Small intestine (tissue), 7 donors: ENCODE data around the gene HBG1. TPM values are rescaled to one million over a fixed set of nuclear protein-coding genes. Genes with fewer than 3 reads are reported as not detected.

ENCODE experiments used
- DNase-seq, 2 donors: peaks; one replicate each; pipeline versions ENCODE4 v3.0.0 to v3.0.0-alpha.2; 2013
- FAIRE-seq: peaks from 2 replicates; lab custom pipeline; 2012; peaks lifted over from hg19 to GRCh38; lab: Jason Lieb, UNC
- H3K27ac ChIP-seq, 3 donors: one replicate each; pipeline ENCODE4 v1.5.1; 2013; ENCODE audit warnings: low read length in 2 of 3, mild to moderate bottlenecking in 2 of 3, control low read depth in 1 of 3, inconsistent platforms in 1 of 3, low read depth in 1 of 3, moderate library complexity in 1 of 3
- H3K27me3 ChIP-seq, 3 donors: one replicate each; pipeline ENCODE4 v1.6.1; 2013; ENCODE audit warnings: low read length in 3 of 3, inconsistent platforms in 1 of 3; ENCODE audit not compliant: control insufficient read depth in 3 of 3, insufficient read depth in 3 of 3
- H3K36me3 ChIP-seq, 3 donors: one replicate each; pipeline ENCODE4 v1.6.1; 2013; ENCODE audit warnings: low read length in 3 of 3, inconsistent platforms in 1 of 3, low read depth in 1 of 3, mild to moderate bottlenecking in 1 of 3, moderate library complexity in 1 of 3; ENCODE audit not compliant: control insufficient read depth in 3 of 3, insufficient read depth in 2 of 3
- H3K4me1 ChIP-seq, 3 donors: one replicate each; pipeline ENCODE4 v1.6.1; 2013; ENCODE audit warnings: low read length in 2 of 3, inconsistent platforms in 1 of 3, low read depth in 1 of 3, mild to moderate bottlenecking in 1 of 3, moderate library complexity in 1 of 3; ENCODE audit not compliant: control insufficient read depth in 3 of 3, insufficient read depth in 2 of 3
- H3K4me3 ChIP-seq, 3 donors: one replicate each; pipeline ENCODE4 v1.5.1; 2013; ENCODE audit warnings: low read length in 3 of 3, control low read depth in 1 of 3, inconsistent platforms in 1 of 3, low read depth in 1 of 3, mild to moderate bottlenecking in 1 of 3, moderate library complexity in 1 of 3
- H3K9me3 ChIP-seq, 2 donors: one replicate each; pipeline ENCODE4 v1.6.1; 2013; ENCODE audit warnings: low read depth in 1 of 2, low read length in 1 of 2; ENCODE audit not compliant: control insufficient read depth in 2 of 2, insufficient read depth in 1 of 2
- WGBS, 3 donors: extraction: QIAGEN DNeasy Blood & Tissue Kit; methylation state at CpG; one replicate each; pipeline ENCODE4 v1.1.7; 2013; 5-methylcytosine and 5-hydroxymethylcytosine counted together
- polyA plus RNA-seq, 4 donors: library from polyadenylated mRNA; stranded (reverse) in 3 of 4; unstranded in 1 of 4; fragments of 200-250 nt in 3 of 4; fragments of 120-200 nt in 1 of 4; gene quantifications; one replicate each; pipeline versions ENCODE4 v1.2.1 to v1.2.3, GENCODE V29; 2013
- donor health status: healthy with polysubstance abuse.
- donor health status: control.
- donor health status: control.
- donor health status: Bipolar disorder and iron deficiency.
- donor health status: healthy.

HBG1 gene
- polyA plus RNA-seq, 4 donors, result 2.5 TPM; not detected in 3

DNA sequence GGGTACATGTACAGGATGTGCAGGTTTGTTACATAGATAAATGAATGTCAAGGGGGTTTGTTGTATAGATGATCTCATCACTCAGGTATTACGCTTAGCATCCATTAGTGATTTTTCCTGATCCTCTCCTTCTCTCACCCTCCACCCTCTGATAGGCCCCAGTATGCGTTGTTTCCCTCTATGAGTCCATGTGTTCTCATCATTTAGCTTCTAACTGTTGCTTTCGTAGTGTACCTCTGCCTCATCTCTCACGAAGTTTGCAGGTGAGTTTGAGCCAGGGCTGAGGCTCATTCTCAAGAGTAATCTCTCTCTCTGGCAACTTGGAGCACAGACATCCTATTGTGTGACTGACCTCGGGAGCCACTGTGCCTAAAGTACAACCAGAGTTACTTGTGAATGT lies 24.7 kb upstream of the HBG1 start:
- H3K36me3 ChIP-seq, result no peaks in the 10 kb centered on the region
- no peak overlapping the region for H3K27ac ChIP-seq
- no peaks in the 10 kb centered on the region for H3K27me3 ChIP-seq
- H3K4me1 ChIP-seq, result no peaks in the 10 kb centered on the region
- WGBS, 3 donors, result 63 to 69% (median 69%) methylated on average over 5 of the region's 5 CpGs
- H3K9me3 ChIP-seq, result no peaks in the 10 kb centered on the region
- no peak for DNase-seq
- H3K4me3 ChIP-seq, result no peak overlapping the region
- FAIRE-seq, result no peak

DNA sequence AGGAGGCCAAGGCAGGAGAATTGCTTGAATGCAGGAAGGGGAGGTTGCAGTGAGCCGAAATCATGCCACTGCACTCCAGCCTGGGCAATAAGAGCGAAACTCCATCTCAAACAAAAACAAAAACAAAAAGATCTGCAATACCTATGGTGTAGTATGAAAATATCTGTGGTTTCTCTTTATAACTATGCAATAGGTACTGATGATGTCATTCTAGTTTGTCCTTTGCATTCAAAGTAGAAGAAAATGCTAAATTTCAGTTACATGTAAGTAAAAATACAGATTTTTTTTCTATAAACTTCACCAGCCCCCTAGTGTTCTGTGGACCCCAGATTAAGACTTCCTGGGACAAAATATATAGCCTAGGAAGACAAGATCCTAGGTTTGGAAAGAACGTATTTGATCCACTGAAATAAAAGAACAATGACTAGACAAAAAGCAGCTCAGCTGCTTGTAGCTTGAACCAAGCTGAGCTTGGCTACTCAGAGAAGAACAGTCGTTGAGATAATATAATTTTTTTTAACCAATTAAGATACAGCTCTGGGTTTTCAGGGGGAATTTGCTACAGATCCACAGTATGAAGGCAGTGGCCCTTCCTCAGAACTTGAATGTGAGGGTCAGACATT lies 22.8 kb upstream of the HBG1 start:
- Histone ChIP-seq H3K27ac (no peak overlapping the region), H3K9me3 (no peaks in the 10 kb centered on the region), H3K36me3 (no peaks in the 10 kb centered on the region), H3K4me3 (no peak overlapping the region), H3K27me3 (no peaks in the 10 kb centered on the region), H3K4me1 (no peaks in the 10 kb centered on the region)
- no peak for FAIRE-seq
- DNase-seq, result no peak
- WGBS, 3 donors, result 61 to 73% (median 66%) methylated on average over 4 of the region's 4 CpGs

DNA sequence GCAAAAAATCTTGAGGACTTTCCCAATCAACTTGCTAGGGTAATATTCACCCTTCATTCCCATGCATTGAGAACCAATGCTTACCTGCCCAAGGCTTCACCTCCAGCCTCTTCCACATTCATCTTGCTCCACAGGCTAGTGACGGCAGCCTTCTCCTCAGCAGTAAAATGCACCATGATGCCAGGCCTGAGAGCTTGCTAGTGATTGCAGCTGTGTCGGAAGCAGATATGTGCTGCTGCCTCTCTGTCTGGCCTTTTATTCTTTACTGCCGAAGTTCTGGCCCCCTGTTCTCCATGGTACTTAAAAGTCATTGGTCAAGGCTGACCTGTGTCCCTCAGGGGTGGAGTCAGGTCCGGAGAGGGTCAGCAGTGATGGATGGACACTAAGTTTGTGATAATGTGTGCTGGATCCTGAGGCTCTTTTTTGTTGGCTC lies 20.1 kb upstream of the HBG1 start, which contains the start of gene HBE1:
Gene HBE1, minus strand, starts transcription at position 231 of the 433 bp plus-strand sequence. Its CDS starts 55 bp downstream, at position 176.
- Histone ChIP-seq H3K4me3 (no peak within 1 kb of the TSS), H3K9me3 (no peaks in the 10 kb centered on the region), H3K27ac (no peak within 1 kb of the TSS), H3K27me3 (no peaks in the 10 kb centered on the region), H3K36me3 (no peaks in the 10 kb centered on the region), H3K4me1 (no peaks in the 10 kb centered on the region)
- no peak for FAIRE-seq
- DNase-seq, result no peak
- WGBS, 3 donors, result 65 to 78% (median 68%) methylated on average over 4 of the region's 4 CpGs

DNA sequence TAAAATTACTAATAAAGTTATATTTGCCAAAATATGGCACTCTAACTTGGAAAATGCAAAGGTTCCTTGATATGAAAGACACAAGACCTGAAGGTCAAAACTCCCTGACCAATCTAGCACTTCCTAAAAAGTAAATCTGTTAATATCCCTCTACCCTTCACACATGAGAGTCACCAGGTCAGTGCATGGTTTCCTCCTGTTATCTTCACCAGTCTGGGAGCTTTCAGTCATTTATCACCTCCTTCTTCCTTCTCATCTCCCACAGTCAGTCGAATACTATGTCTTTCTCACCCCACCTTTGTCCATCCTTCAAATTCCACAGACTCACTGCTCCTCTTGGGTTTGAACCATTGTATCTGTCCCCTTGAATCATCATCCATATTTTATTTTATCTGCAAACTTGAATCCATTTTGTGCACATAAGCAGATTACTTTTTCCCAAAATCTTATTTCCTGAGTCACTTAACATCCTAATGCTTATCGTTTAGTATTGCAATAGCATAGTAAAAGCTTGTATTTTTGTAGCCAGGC lies 17.4 kb upstream of the HBG1 start:
- H3K27ac ChIP-seq, result no peak overlapping the region
- DNase-seq (no peak), FAIRE-seq (no peak)
- H3K4me3 ChIP-seq, result no peak overlapping the region
- no peaks in the 10 kb centered on the region for H3K4me1 ChIP-seq
- no peaks in the 10 kb centered on the region for H3K27me3 ChIP-seq
- H3K36me3 ChIP-seq, result no peaks in the 10 kb centered on the region
- 71 to 85% (median 83%) methylated on average over 2 of the region's 2 CpGs for WGBS, 3 donors
- H3K9me3 ChIP-seq, result no peaks in the 10 kb centered on the region

DNA sequence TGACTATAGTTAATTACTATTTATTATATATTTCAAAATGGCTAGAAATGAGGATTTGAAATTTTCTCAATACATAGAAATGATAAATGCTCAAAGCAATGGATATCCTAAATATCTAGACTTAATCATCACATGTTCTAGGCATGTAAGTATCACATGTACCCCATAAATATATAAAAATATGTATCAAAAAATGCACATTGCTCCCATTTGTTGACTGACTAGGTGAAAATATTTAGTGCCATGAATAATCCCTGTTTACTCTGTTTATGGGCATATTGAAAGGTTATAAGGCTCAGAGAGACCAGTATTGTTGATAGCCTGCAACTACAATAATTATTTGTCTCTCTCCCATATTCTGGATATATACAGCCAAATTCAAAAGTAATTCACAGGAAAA lies 17.0 kb upstream of the HBG1 start:
- Histone ChIP-seq H3K27me3 (no peaks in the 10 kb centered on the region), H3K4me1 (no peaks in the 10 kb centered on the region), H3K9me3 (no peaks in the 10 kb centered on the region), H3K27ac (no peak overlapping the region), H3K36me3 (no peaks in the 10 kb centered on the region), H3K4me3 (no peak overlapping the region)
- DNase-seq (no peak), FAIRE-seq (no peak)

DNA sequence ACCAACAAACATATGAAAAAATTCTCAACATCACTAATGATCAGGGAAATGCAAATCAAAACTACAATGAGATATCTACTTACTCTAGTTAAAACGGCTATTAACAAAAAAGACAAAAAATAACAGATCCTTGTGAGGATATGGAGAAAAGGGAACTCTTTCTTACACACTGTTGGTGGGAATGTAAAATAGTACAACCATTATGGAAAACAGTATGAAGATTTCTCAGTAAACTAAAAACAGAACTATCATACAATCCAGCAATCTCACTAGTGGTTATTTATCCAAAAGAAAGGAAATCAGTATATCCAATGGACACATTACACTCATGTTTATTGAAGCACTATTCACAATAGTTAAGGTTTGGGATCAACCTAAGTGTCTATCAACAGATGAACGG lies 16.2 kb upstream of the HBG1 start:
- no peak for FAIRE-seq
- H3K9me3 ChIP-seq, result no peaks in the 10 kb centered on the region
- DNase-seq, result no peak
- no peak overlapping the region for H3K4me3 ChIP-seq
- H3K36me3 ChIP-seq, result no peaks in the 10 kb centered on the region
- no peak overlapping the region for H3K27ac ChIP-seq
- no peaks in the 10 kb centered on the region for H3K4me1 ChIP-seq
- no peaks in the 10 kb centered on the region for H3K27me3 ChIP-seq
- WGBS, 3 donors, result 35 to 65% (median 42%) methylated on average over 2 of the region's 2 CpGs

DNA sequence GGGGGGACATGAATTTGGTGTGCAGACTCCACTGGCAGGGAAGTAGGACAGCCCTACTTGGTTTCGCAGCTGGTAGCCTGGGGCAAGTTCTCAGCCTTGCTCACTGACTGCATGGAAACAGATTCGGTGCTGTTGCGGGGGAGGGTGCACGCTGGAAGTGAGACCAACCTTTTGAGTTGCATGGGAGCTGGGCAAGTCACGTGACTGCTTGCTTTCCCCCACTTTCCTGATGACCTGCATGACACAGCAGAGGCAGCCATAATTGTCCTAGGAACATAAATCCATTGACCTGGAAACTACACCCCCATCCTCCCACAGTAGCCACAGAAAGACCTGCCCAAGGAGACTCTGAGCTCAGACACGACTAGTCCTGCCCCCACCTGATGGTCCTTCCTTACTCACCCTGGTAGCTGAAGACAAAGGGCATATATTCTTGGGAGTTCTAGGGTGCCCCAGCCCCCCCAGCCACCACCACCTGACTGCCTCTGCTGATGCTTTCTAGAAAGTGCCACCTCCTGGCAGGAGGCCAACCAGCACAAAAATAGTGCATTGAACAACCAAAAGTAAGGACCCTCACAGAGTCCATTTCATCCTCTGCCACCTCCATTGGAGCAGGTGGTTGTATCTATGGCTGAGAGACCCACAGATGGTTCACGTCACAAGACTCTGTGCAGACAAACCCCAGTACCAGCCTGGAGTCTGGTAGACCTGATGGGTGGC lies 9.0 kb upstream of the HBG1 start:
- no peaks in the 10 kb centered on the region for H3K4me1 ChIP-seq
- peaks cover 0 to 4% of the 10 kb centered on the region in 2 donors for H3K9me3 ChIP-seq
- H3K27me3 ChIP-seq, result no peaks in the 10 kb centered on the region
- no peak overlapping the region for H3K4me3 ChIP-seq
- WGBS, 3 donors, result 70 to 75% (median 74%) methylated on average over 6 to 7 of the region's 7 CpGs
- FAIRE-seq (no peak), DNase-seq (no peak)
- H3K36me3 ChIP-seq, result no peaks in the 10 kb centered on the region
- H3K27ac ChIP-seq, result no peak overlapping the region

DNA sequence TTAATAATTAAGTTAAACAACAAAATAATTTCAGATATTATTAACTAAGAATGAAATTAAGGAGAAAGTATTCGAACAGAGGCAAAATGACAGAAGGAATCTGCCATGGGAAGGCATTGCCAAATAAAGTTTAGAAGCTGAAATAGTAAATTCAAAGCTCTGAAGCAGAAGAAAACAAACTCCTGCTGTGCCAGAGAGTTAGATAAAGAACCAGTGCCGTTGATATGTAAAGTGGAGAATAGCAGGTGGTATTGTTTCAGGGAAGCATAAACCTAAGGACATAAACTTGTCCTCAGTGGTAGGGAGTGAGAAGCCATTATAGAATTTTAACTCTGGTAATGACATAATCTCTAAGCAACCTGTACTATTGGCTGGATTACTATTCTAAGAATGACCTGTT lies 7.6 kb upstream of the HBG1 start:
- 22 to 35% (median 28%) methylated on average over 2 of the region's 2 CpGs for whole genome bisulfite sequencing, 3 donors
- no peak for FAIRE-seq

More for the DNA sequence above, 7.6 kb upstream of the HBG1 start:
- Histone ChIP-seq H3K9me3 (peaks cover 0 to 4% of the 10 kb centered on the region in 2 donors), H3K4me1 (no peaks in the 10 kb centered on the region), H3K27ac (no peak overlapping the region), H3K27me3 (no peaks in the 10 kb centered on the region), H3K36me3 (no peaks in the 10 kb centered on the region), H3K4me3 (no peak overlapping the region)
- no peak for DNase-seq
